GM12872 (cell line): Measurements from ENCODE around the gene HTR3D.

Source experiments
- CTCF ChIP-seq: IDR thresholded peaks from 3 replicates; pipeline ENCODE4 v1.5.1; 2011; ENCODE audit warnings: low read depth, mild to moderate bottlenecking, low read length, moderate library complexity; ENCODE audit not compliant: insufficient read depth

HTR3D gene

DNA sequence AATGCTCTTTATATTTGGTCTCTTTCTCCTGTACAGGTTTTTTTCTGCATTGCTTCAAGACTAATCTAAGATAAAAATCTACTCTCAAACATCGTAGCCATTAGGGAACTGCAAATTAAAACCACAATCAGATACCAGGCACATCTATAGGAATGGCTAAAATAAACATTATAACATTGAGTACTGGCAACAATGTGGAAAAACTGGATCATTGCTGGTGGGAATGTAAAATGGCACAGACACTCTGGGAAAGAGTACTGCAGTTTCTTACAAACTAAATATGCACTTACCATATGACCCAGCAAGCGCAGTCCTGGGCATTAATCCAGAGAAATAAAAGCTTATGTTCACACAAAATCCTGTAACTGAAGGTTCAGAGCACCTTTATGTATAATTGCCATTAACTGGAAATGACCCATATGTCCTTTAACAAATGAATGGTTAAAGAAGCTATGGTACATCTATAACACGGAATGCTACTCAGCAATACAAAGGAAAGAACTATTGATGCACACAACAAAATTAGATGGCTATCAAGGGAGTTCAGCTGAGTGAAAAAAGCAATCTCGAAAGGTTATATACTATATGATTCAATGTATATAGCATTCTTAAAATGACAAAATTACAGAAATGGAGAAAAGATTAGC lies 20.2 kb upstream of the HTR3D start:
- no peak for TF ChIP-seq CTCF

DNA sequence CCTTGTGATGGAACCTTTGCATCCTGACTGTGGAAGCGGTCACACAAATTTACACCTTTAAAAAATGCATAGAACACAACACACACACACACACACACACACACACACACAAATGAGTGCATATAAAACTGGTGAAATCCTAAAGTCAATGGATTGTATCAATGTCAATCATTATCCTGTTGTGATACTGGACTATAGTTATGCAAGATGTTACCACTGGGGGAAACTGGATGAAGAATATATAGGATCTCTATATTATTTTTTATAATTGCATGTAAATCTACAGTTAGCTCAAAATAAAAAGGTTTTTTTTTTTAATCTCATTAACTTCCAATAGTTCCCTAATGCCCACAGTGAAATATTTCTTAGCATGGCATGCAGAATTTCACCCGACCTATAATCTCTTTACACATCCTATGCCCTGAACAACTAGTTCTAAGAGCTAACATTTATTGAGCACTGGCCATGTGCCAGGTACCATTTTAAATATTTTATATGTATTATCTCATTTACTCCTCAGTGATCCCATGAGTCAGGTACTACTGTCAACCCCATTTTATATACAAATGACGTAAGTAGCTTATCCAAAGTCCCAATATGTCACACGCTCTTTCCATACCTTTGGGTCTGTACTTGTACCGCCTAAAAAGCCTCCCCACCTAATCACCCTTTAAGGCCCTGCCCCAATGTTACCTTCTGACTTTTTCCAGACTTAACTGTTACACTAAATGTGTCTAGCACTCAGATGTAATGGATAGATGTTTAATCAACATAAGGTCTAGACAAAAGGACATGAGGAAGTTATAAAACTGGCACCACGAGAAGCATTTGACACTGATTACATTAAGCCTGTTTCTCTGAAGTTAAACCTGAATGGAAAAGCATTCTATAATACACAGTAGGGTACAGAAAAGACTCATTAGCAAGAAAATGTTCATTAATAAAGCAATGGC lies 19.3 kb upstream of the HTR3D start:
- no peak for TF ChIP-seq CTCF

GRCh38 chr3:184015381-184016019 lies 16.0 kb upstream of the HTR3D start:
- no peak for TF ChIP-seq CTCF

DNA sequence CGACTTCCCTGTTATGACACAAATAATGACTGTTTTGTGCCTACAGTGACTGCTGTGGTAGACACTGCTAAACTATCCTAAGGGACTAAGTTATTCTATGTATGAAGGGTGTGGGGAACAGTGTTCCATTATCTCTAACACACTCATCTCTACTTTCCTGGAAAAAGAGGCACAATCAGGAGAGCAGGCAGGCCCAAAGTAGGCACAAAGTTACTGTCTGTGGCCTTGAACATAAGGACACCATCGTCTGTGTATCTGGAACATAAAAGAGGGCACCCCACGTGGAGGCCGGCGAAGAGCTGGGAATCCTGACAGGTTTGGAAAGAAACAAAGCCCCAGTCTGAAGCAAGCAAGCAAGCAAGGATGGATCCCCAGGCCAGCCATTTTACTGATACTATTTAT lies 15.4 kb upstream of the HTR3D start:
- TF ChIP-seq CTCF = no peak

GRCh38 chr3:184016811-184017671 lies 14.5 kb upstream of the HTR3D start:
- TF ChIP-seq CTCF = peak; percentile 82

GRCh38 chr3:184017672-184018423 lies 13.7 kb upstream of the HTR3D start, which contains the start of gene ABCC5:
Gene ABCC5, minus strand, starts transcription at chr3:184017884. Its CDS starts 3,492 bp downstream, at chr3:184014392.
- TF ChIP-seq CTCF = no peak
